Left ventricle myocardium superior (tissue), 1 donor: ENCODE results near the gene EXOC6B. TPM values are rescaled to one million over a fixed set of nuclear protein-coding genes. Genes with fewer than 3 reads are reported as not detected.
A peak's percentile ranks its signal among the peaks of the same experiment; 100 is the strongest.
"Not testable (repeated sequence)": the region's sequence is repeated elsewhere in the genome, so short reads cannot be mapped to it uniquely, and the experiment has no call there.

Source experiments
- ATAC-seq: fragments of 200-7000 bp; cut with Tn5 transposase; one replicate; pipeline ENCODE4 v1.9.1; 2020; ENCODE audit warnings: mild to moderate bottlenecking, moderate library complexity
- DNase-seq: peaks from one replicate; pipeline ENCODE4 v3.0.0-alpha.2; 2020
- intact Hi-C: fragments of 100-400 bp; cut with micrococcal nuclease; formaldehyde crosslinking; loops from one replicate; pipeline ENCODE4 v1.11.0; 2022
- total RNA-seq: library from RNA; stranded (reverse); fragmentation: NEBNext Ultra II Directional; extraction: Animal tissue kit (Norgen Biotek cat#: 25700); gene quantifications from one replicate; pipeline ENCODE4 v1.2.1, GENCODE V29; 2021
- donor health status: DM: no; HTN: yes; CAD: no; lungs with severe emphysema.

Gene EXOC6B
- total RNA-seq, 1 donor from 2014 or later, result 122 TPM

GRCh38 chr2:72539071-72539552 is 286.7 kb downstream of the EXOC6B start:
- intact Hi-C loops, result no loop called here
- DNase-seq (no peak), ATAC-seq (peak; percentile 36)

GRCh38 chr2:72538486-72538885 is 287.3 kb downstream of the EXOC6B start:
- intact Hi-C loops, result no loop called here
- ATAC-seq (no peak), DNase-seq (no peak)

- DNase-seq, intact Hi-C loops, ATAC-seq: not testable (repeated sequence)
Observed at GRCh38 chr2:72535586-72535985, 290.2 kb downstream of the EXOC6B start.

- intact Hi-C loops, result no loop called here
- no peak for ATAC-seq
- DNase-seq, result no peak
Observed at GRCh38 chr2:72533765-72534164, 292.1 kb downstream of the EXOC6B start.

- ATAC-seq, result no peak
- no peak for DNase-seq
- intact Hi-C loops, result no loop called here
Observed at GRCh38 chr2:72527424-72527823, 298.4 kb downstream of the EXOC6B start.

- ATAC-seq (no peak), DNase-seq (no peak)
- intact Hi-C loops, result no loop called here
Observed at GRCh38 chr2:72526623-72527022, 299.2 kb downstream of the EXOC6B start.

GRCh38 chr2:72524071-72524470 is 301.8 kb downstream of the EXOC6B start:
- intact Hi-C loops, result no loop called here
- ATAC-seq (no peak), DNase-seq (no peak)

GRCh38 chr2:72515696-72516095 is 310.1 kb downstream of the EXOC6B start:
- no peak for DNase-seq
- peak; percentile 53 for ATAC-seq
- intact Hi-C loops, result no loop called here

GRCh38 chr2:72513011-72513410 is 312.8 kb downstream of the EXOC6B start:
- ATAC-seq, result no peak
- intact Hi-C loops, result no loop called here
- DNase-seq, result no peak

- intact Hi-C loops, result no loop called here
- DNase-seq (no peak), ATAC-seq (no peak)
Observed at GRCh38 chr2:72512376-72512775, 313.5 kb downstream of the EXOC6B start.

- DNase-seq, result no peak
- intact Hi-C loops, result no loop called here
- ATAC-seq, result no peak
Observed at GRCh38 chr2:72511906-72512305, 313.9 kb downstream of the EXOC6B start.

- DNase-seq, result no peak
- intact Hi-C loops, result no loop called here
- ATAC-seq, result no peak
Observed at GRCh38 chr2:72497763-72498162, 328.1 kb downstream of the EXOC6B start.

GRCh38 chr2:72496479-72496878 is 329.4 kb downstream of the EXOC6B start:
- intact Hi-C loops, result no loop called here
- DNase-seq (no peak), ATAC-seq (no peak)

GRCh38 chr2:72494392-72494791 is 331.4 kb downstream of the EXOC6B start:
- ATAC-seq (no peak), DNase-seq (no peak)
- intact Hi-C loops, result no loop called here

- ATAC-seq, intact Hi-C loops, DNase-seq: not testable (repeated sequence)
Observed at GRCh38 chr2:72484622-72485021, 341.2 kb downstream of the EXOC6B start.

- DNase-seq (no peak), ATAC-seq (no peak)
- intact Hi-C loops, result no loop called here
Observed at GRCh38 chr2:72483346-72483745, 342.5 kb downstream of the EXOC6B start.

GRCh38 chr2:72475246-72475645 is 350.6 kb downstream of the EXOC6B start:
- intact Hi-C loops, result no loop called here
- DNase-seq (no peak), ATAC-seq (no peak)

GRCh38 chr2:72457801-72458516 is 367.9 kb downstream of the EXOC6B start:
- DNase-seq, result no peak
- no peak for ATAC-seq
- intact Hi-C loops, result no loop called here

- intact Hi-C loops, result no loop called here
- ATAC-seq, result no peak
- DNase-seq, result no peak
Observed at GRCh38 chr2:72454189-72454588, 371.6 kb downstream of the EXOC6B start.

GRCh38 chr2:72442270-72442669 is 383.6 kb downstream of the EXOC6B start:
- DNase-seq (no peak), ATAC-seq (no peak)
- intact Hi-C loops, result no loop called here

- no peak for ATAC-seq
- DNase-seq, result no peak
- intact Hi-C loops, result no loop called here
Observed at GRCh38 chr2:72439892-72440291, 385.9 kb downstream of the EXOC6B start.
